ENCODE results near the gene OR8A1.
"Not testable (repeated sequence)": the region's sequence is repeated elsewhere in the genome, so short reads cannot be mapped to it uniquely, and the experiment has no call there.

OR8A1 gene

GRCh38 chr11:124592627-124593026, 22.8 kb downstream of the OR8A1 start:
- H3K27ac ChIP-seq (ENCODE audit: low read depth, low read length) = no peak overlapping the region
- no peaks in the 10 kb centered on the region for H3K36me3 ChIP-seq (ENCODE audit: control insufficient read depth, insufficient read depth, low read length)
- H3K27me3 ChIP-seq (ENCODE audit: control insufficient read depth, insufficient read depth, low read length) = no peaks in the 10 kb centered on the region
- H3K9me3 ChIP-seq (ENCODE audit: control insufficient read depth, insufficient read depth, low read depth, low read length) = no peaks in the 10 kb centered on the region
- no peaks in the 10 kb centered on the region for H3K4me1 ChIP-seq (ENCODE audit: control insufficient read depth, insufficient read depth, low read length)
- no peak overlapping the region for H3K4me3 ChIP-seq (ENCODE audit: low read depth, low read length)
- H3K9ac ChIP-seq (ENCODE audit: low read length) = no peak overlapping the region

DNA sequence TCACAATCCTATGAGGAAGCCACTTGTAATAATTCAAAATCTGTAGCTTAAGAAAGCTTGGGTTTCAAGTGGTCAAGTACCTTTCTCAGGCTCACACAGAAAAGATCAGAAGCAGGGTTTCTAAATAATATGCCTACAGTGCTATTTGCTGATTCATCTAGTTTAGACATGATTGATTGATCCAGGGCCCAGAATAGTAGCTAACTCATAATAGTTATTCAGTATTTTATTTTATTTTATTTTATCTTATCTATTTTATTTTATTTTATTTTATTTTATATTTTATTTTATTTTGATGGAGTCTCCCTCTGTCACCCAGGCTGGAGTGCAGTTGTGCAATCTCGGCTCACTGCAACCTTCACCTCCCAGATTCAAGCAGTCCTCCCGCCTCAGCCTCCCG, 25.5 kb downstream of the OR8A1 start:
- no peak overlapping the region for H3K4me3 ChIP-seq (ENCODE audit: low read depth, low read length)
- H3K27me3 ChIP-seq (ENCODE audit: control insufficient read depth, insufficient read depth, low read length) = no peaks in the 10 kb centered on the region
- H3K27ac ChIP-seq (ENCODE audit: low read depth, low read length) = no peak overlapping the region
- H3K4me1 ChIP-seq (ENCODE audit: control insufficient read depth, insufficient read depth, low read length) = no peaks in the 10 kb centered on the region
- no peaks in the 10 kb centered on the region for H3K9me3 ChIP-seq (ENCODE audit: control insufficient read depth, insufficient read depth, low read depth, low read length)
- H3K9ac ChIP-seq (ENCODE audit: low read length) = no peak overlapping the region
- no peaks in the 10 kb centered on the region for H3K36me3 ChIP-seq (ENCODE audit: control insufficient read depth, insufficient read depth, low read length)

DNA sequence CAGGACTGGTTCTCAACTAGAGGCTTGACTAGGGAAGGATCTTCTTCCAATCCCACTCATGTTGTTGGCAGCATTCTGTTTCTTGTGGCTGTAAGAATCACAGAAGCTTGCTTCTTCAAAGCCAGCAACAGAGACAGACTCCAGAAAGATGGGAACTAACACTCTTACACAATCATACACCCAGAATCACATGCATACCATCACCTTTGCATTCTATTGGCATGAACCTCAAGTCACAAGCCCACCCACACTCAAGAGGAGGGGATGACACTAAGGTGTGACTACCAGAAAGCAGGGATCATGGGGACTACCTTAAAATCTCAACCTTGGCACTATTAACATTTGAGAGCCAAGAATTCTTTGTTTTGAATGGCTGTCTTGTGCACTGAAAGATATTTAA, 27.8 kb downstream of the OR8A1 start:
- Histone ChIP-seq H3K4me3 (ENCODE audit: low read depth, low read length) (no peak overlapping the region), H3K36me3 (ENCODE audit: control insufficient read depth, insufficient read depth, low read length) (no peaks in the 10 kb centered on the region), H3K9me3 (ENCODE audit: control insufficient read depth, insufficient read depth, low read depth, low read length) (no peaks in the 10 kb centered on the region), H3K27me3 (ENCODE audit: control insufficient read depth, insufficient read depth, low read length) (no peaks in the 10 kb centered on the region), H3K9ac (ENCODE audit: low read length) (no peak overlapping the region), H3K4me1 (ENCODE audit: control insufficient read depth, insufficient read depth, low read length) (peaks cover 9% of the 10 kb centered on the region; the same call in 1 of the 2 replicates), H3K27ac (ENCODE audit: low read depth, low read length) (no peak overlapping the region)

- H3K27ac ChIP-seq (ENCODE audit: low read depth, low read length) = no peak overlapping the region
- H3K9ac ChIP-seq (ENCODE audit: low read length) = no peak overlapping the region
- no peaks in the 10 kb centered on the region for H3K27me3 ChIP-seq (ENCODE audit: control insufficient read depth, insufficient read depth, low read length)
- peaks cover 9% of the 10 kb centered on the region; the same call in 1 of the 2 replicates for H3K4me1 ChIP-seq (ENCODE audit: control insufficient read depth, insufficient read depth, low read length)
- H3K36me3 ChIP-seq (ENCODE audit: control insufficient read depth, insufficient read depth, low read length) = no peaks in the 10 kb centered on the region
- no peaks in the 10 kb centered on the region for H3K9me3 ChIP-seq (ENCODE audit: control insufficient read depth, insufficient read depth, low read depth, low read length)
- no peak overlapping the region; the same call in 1 of the 2 replicates for H3K4me3 ChIP-seq (ENCODE audit: low read depth, low read length)
Measured at GRCh38 chr11:124600621-124601320, 31.0 kb downstream of the OR8A1 start.

GRCh38 chr11:124602193-124602592, 32.4 kb downstream of the OR8A1 start:
- H3K36me3 ChIP-seq (ENCODE audit: control insufficient read depth, insufficient read depth, low read length) = no peaks in the 10 kb centered on the region
- no peaks in the 10 kb centered on the region for H3K27me3 ChIP-seq (ENCODE audit: control insufficient read depth, insufficient read depth, low read length)
- no peak overlapping the region for H3K27ac ChIP-seq (ENCODE audit: low read depth, low read length)
- no peaks in the 10 kb centered on the region for H3K9me3 ChIP-seq (ENCODE audit: control insufficient read depth, insufficient read depth, low read depth, low read length)
- peaks cover 9% of the 10 kb centered on the region; the same call in 1 of the 2 replicates for H3K4me1 ChIP-seq (ENCODE audit: control insufficient read depth, insufficient read depth, low read length)
- H3K4me3 ChIP-seq (ENCODE audit: low read depth, low read length) = no peak overlapping the region
- H3K9ac ChIP-seq (ENCODE audit: low read length) = no peak overlapping the region

GRCh38 chr11:124602723-124603122, 32.9 kb downstream of the OR8A1 start:
- H3K4me3 ChIP-seq (ENCODE audit: low read depth, low read length); H3K9me3 ChIP-seq (ENCODE audit: control insufficient read depth, insufficient read depth, low read depth, low read length); H3K27me3 ChIP-seq (ENCODE audit: control insufficient read depth, insufficient read depth, low read length); H3K9ac ChIP-seq (ENCODE audit: low read length); H3K36me3 ChIP-seq (ENCODE audit: control insufficient read depth, insufficient read depth, low read length); H3K4me1 ChIP-seq (ENCODE audit: control insufficient read depth, insufficient read depth, low read length); H3K27ac ChIP-seq (ENCODE audit: low read depth, low read length): not testable (repeated sequence)

GRCh38 chr11:124605719-124606118, 35.9 kb downstream of the OR8A1 start:
- Histone ChIP-seq H3K4me3 (ENCODE audit: low read depth, low read length) (no peak overlapping the region), H3K9me3 (ENCODE audit: control insufficient read depth, insufficient read depth, low read depth, low read length) (no peaks in the 10 kb centered on the region), H3K4me1 (ENCODE audit: control insufficient read depth, insufficient read depth, low read length) (peaks cover 6% of the 10 kb centered on the region; the same call in 1 of the 2 replicates)

GRCh38 chr11:124608147-124608546, 38.4 kb downstream of the OR8A1 start:
- Histone ChIP-seq H3K4me3 (ENCODE audit: low read depth, low read length) (no peak overlapping the region), H3K9me3 (ENCODE audit: control insufficient read depth, insufficient read depth, low read depth, low read length) (no peaks in the 10 kb centered on the region), H3K9ac (ENCODE audit: low read length) (no peak overlapping the region), H3K27ac (ENCODE audit: low read depth, low read length) (no peak overlapping the region), H3K27me3 (ENCODE audit: control insufficient read depth, insufficient read depth, low read length) (no peaks in the 10 kb centered on the region), H3K4me1 (ENCODE audit: control insufficient read depth, insufficient read depth, low read length) (no peaks in the 10 kb centered on the region), H3K36me3 (ENCODE audit: control insufficient read depth, insufficient read depth, low read length) (no peaks in the 10 kb centered on the region)

More at GRCh38 chr11:124605719-124606118, 35.9 kb downstream of the OR8A1 start:
- no peak overlapping the region for H3K27ac ChIP-seq (ENCODE audit: low read depth, low read length)
- H3K36me3 ChIP-seq (ENCODE audit: control insufficient read depth, insufficient read depth, low read length) = no peaks in the 10 kb centered on the region
- no peak overlapping the region for H3K9ac ChIP-seq (ENCODE audit: low read length)
- no peaks in the 10 kb centered on the region for H3K27me3 ChIP-seq (ENCODE audit: control insufficient read depth, insufficient read depth, low read length)

DNA sequence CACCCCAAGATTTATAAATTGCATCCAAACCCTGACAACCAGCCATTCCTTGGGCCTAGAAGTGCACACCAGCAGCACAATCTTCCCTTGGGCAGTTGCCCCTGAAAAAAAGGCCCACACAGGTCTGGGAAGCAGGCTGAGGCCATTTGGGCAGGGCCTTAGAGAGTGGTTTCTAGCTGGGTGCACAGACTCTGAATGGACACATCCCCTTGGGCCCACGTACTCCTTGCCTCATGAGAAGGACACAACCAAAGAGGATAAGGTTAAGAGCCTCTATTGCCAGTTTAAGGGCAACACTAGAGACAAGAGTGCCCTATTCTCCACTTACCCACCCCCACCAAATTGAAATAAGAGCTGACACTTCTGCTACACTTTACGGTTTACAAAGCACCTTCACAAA, 40.5 kb downstream of the OR8A1 start:
- no peaks in the 10 kb centered on the region for H3K9me3 ChIP-seq (ENCODE audit: control insufficient read depth, insufficient read depth, low read depth, low read length)
- no peaks in the 10 kb centered on the region for H3K27me3 ChIP-seq (ENCODE audit: control insufficient read depth, insufficient read depth, low read length)
- no peaks in the 10 kb centered on the region for H3K4me1 ChIP-seq (ENCODE audit: control insufficient read depth, insufficient read depth, low read length)
- H3K27ac ChIP-seq (ENCODE audit: low read depth, low read length) = no peak overlapping the region
- H3K4me3 ChIP-seq (ENCODE audit: low read depth, low read length) = no peak overlapping the region
- no peak overlapping the region for H3K9ac ChIP-seq (ENCODE audit: low read length)
- no peaks in the 10 kb centered on the region for H3K36me3 ChIP-seq (ENCODE audit: control insufficient read depth, insufficient read depth, low read length)

DNA sequence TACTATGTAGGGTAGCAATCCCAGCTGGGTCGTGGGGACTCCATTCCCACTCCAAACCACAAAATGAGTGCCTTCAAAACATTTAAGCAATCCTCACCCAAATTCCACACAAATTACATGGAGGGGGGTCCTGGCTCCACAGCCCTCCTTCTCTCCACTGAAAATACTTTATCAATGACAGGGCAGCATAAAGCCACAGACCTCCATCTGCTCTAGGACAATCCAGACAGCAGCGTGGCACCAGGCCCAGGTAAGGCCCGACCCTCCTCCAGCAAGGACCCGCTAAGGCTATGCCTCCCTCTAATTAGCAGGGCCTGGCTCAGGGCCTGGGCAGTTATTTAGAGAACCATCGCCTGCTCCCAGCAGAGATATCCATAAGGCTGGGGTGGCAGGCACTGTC, 41.3 kb downstream of the OR8A1 start, which contains the start of gene PANX3:
Gene PANX3, plus strand, starts transcription at position 365 of the 400 bp plus-strand sequence. CDS start 129 bp downstream, outside the sequence.
- H3K27me3 ChIP-seq (ENCODE audit: control insufficient read depth, insufficient read depth, low read length) = no peaks in the 10 kb centered on the region
- H3K27ac ChIP-seq (ENCODE audit: low read depth, low read length) = no peak within 1 kb of the TSS
- no peaks in the 10 kb centered on the region for H3K9me3 ChIP-seq (ENCODE audit: control insufficient read depth, insufficient read depth, low read depth, low read length)
- H3K4me1 ChIP-seq (ENCODE audit: control insufficient read depth, insufficient read depth, low read length) = no peaks in the 10 kb centered on the region
- H3K36me3 ChIP-seq (ENCODE audit: control insufficient read depth, insufficient read depth, low read length) = no peaks in the 10 kb centered on the region
- no peak within 1 kb of the TSS for H3K9ac ChIP-seq (ENCODE audit: low read length)
- no peak within 1 kb of the TSS for H3K4me3 ChIP-seq (ENCODE audit: low read depth, low read length)

GRCh38 chr11:124612045-124612444, 42.2 kb downstream of the OR8A1 start:
- H3K27ac ChIP-seq (ENCODE audit: low read depth, low read length) = no peak overlapping the region
- no peak overlapping the region for H3K9ac ChIP-seq (ENCODE audit: low read length)
- no peaks in the 10 kb centered on the region for H3K36me3 ChIP-seq (ENCODE audit: control insufficient read depth, insufficient read depth, low read length)
- no peaks in the 10 kb centered on the region for H3K27me3 ChIP-seq (ENCODE audit: control insufficient read depth, insufficient read depth, low read length)
- no peaks in the 10 kb centered on the region for H3K4me1 ChIP-seq (ENCODE audit: control insufficient read depth, insufficient read depth, low read length)
- no peaks in the 10 kb centered on the region for H3K9me3 ChIP-seq (ENCODE audit: control insufficient read depth, insufficient read depth, low read depth, low read length)
- H3K4me3 ChIP-seq (ENCODE audit: low read depth, low read length) = no peak overlapping the region
